HG03139 (cell line): ENCODE results near the gene KCNJ4.
"Not testable (repeated sequence)": the region's sequence is repeated elsewhere in the genome, so short reads cannot be mapped to it uniquely, and the experiment has no call there.

Experiments used
- ATAC-seq: cut with Tn5 transposase; IDR thresholded peaks from one replicate; pipeline ENCODE4 v1.9.1; 2021; ENCODE audit not compliant: unreplicated experiment

KCNJ4 gene

GRCh38 chr22:38415046-38415445 lies 40.0 kb downstream of the KCNJ4 start:
- ATAC-seq, result no peak

- no peak for ATAC-seq
Measured at GRCh38 chr22:38414009-38414395, 41.0 kb downstream of the KCNJ4 start.

- no peak for ATAC-seq
Measured at GRCh38 chr22:38413085-38414008, 41.7 kb downstream of the KCNJ4 start.

- no peak for ATAC-seq
Measured at GRCh38 chr22:38412435-38413084, 42.4 kb downstream of the KCNJ4 start.

GRCh38 chr22:38411016-38411415 lies 44.0 kb downstream of the KCNJ4 start:
- ATAC-seq, result no peak

GRCh38 chr22:38409916-38410315 lies 45.1 kb downstream of the KCNJ4 start:
- ATAC-seq, result not testable (repeated sequence)

- ATAC-seq, result no peak
Measured at GRCh38 chr22:38406617-38407016, 48.4 kb downstream of the KCNJ4 start.

- ATAC-seq, result no peak
Measured at GRCh38 chr22:38404419-38404818, 50.6 kb downstream of the KCNJ4 start.

GRCh38 chr22:38403812-38404211 lies 51.2 kb downstream of the KCNJ4 start:
- ATAC-seq, result no peak

- no peak for ATAC-seq
Measured at GRCh38 chr22:38402204-38402603, 52.8 kb downstream of the KCNJ4 start.

- no peak for ATAC-seq
Measured at GRCh38 chr22:38401336-38402084, 53.5 kb downstream of the KCNJ4 start.

- ATAC-seq, result not testable (repeated sequence)
Measured at GRCh38 chr22:38400256-38400655, 54.7 kb downstream of the KCNJ4 start.

GRCh38 chr22:38398609-38399461 lies 56.2 kb downstream of the KCNJ4 start:
- ATAC-seq, result no peak

- ATAC-seq, result not testable (repeated sequence)
Measured at GRCh38 chr22:38398181-38398608, 56.8 kb downstream of the KCNJ4 start.

GRCh38 chr22:38397189-38398085 lies 57.6 kb downstream of the KCNJ4 start:
- ATAC-seq, result no peak

GRCh38 chr22:38396440-38397069 lies 58.4 kb downstream of the KCNJ4 start:
- ATAC-seq, result not testable (repeated sequence)

- ATAC-seq, result not testable (repeated sequence)
Measured at GRCh38 chr22:38395944-38396343, 59.1 kb downstream of the KCNJ4 start.

GRCh38 chr22:38394929-38395624 lies 59.9 kb downstream of the KCNJ4 start:
- ATAC-seq, result not testable (repeated sequence)
